HEK293 (cell line): ENCODE measurements around the gene EPHA6.

Experiments used
- CTCF ChIA-PET: fragments of 350-600 bp; formaldehyde crosslinking; extraction: SDS; loops from one replicate; lab custom pipeline; 2021; ENCODE audit warnings: antibody characterized with exemption; lab: Yijun Ruan, JAX
- POLR2A ChIA-PET: fragments of 300-600 bp; formaldehyde crosslinking; extraction: SDS; loops from one replicate; lab custom pipeline; 2020; ENCODE audit warnings: antibody characterized with exemption, inconsistent platforms; lab: Yijun Ruan, JAX
- H3K27ac ChIP-seq: fragments of 200-500 bp; sonication (Bioruptor generic); 2 replicates; pipeline ENCODE4 v1.5.1; 2014; ENCODE audit warnings: low read depth, low read length, control low read depth, inconsistent platforms; ENCODE audit errors: extremely low read depth
- H3K36me3 ChIP-seq, 2 experiments: fragments of 200-500 bp in 1 of 2; sonication (Bioruptor generic) in 1 of 2; 1 replicate in 1 of 2; 2 replicates in 1 of 2; pipeline ENCODE4 v1.5.1; 2014 to 2017; ENCODE audit warnings: inconsistent platforms in 2 of 2, low read length in 2 of 2; ENCODE audit not compliant: control insufficient read depth in 2 of 2, insufficient read depth in 1 of 2
- H3K4me1 ChIP-seq: fragments of 200-500 bp; sonication (Bioruptor generic); 2 replicates; pipeline ENCODE4 v1.5.1; 2014; ENCODE audit warnings: mild to moderate bottlenecking, low read length, inconsistent platforms; ENCODE audit not compliant: control insufficient read depth, insufficient read depth
- H3K4me3 ChIP-seq: 2 replicates; pipeline ENCODE4 v1.5.1; 2011; ENCODE audit warnings: low read depth, mild to moderate bottlenecking, control low read depth, low read length, moderate library complexity
- H3K9me3 ChIP-seq: fragments of 200-500 bp; sonication (Bioruptor generic); 2 replicates; pipeline ENCODE4 v1.5.1; 2014; ENCODE audit warnings: low read depth, low read length, inconsistent platforms; ENCODE audit not compliant: control insufficient read depth, insufficient read depth
- CTCF ChIP-seq: fragments of 450-650 bp; formaldehyde crosslinking; IDR thresholded peaks from 2 replicates; pipeline ENCODE4 v1.5.1; 2016; ENCODE audit warnings: missing biosample characterization, missing genetic modification characterization
- GLI2 ChIP-seq: fragments of 450-650 bp; formaldehyde crosslinking; IDR thresholded peaks from 2 replicates; pipeline ENCODE4; 2017; ENCODE audit warnings: missing biosample characterization, missing genetic modification characterization, low read depth, borderline replicate concordance
- GLI4 ChIP-seq: fragments of 450-650 bp; formaldehyde crosslinking; IDR thresholded peaks from 2 replicates; pipeline ENCODE4 v1.5.1; 2016; ENCODE audit warnings: missing biosample characterization, missing genetic modification characterization
- GLIS2 ChIP-seq: fragments of 450-650 bp; formaldehyde crosslinking; IDR thresholded peaks from 2 replicates; pipeline ENCODE4 v1.5.1; 2016; ENCODE audit warnings: missing biosample characterization, missing genetic modification characterization
- KLF8 ChIP-seq: fragments of 450-650 bp; formaldehyde crosslinking; IDR thresholded peaks from 2 replicates; pipeline ENCODE4 v1.5.1; 2016; ENCODE audit warnings: missing biosample characterization, missing genetic modification characterization
- MZF1 ChIP-seq: fragments of 450-650 bp; formaldehyde crosslinking; IDR thresholded peaks from 2 replicates; pipeline ENCODE4 v1.5.1; 2017; ENCODE audit warnings: missing biosample characterization, missing genetic modification characterization, borderline replicate concordance
- SCRT1 ChIP-seq: fragments of 450-650 bp; formaldehyde crosslinking; IDR thresholded peaks from 2 replicates; pipeline ENCODE4 v1.5.1; 2016; ENCODE audit warnings: missing biosample characterization, missing genetic modification characterization, borderline replicate concordance
- WT1 ChIP-seq: fragments of 450-650 bp; formaldehyde crosslinking; IDR thresholded peaks from 2 replicates; pipeline ENCODE4 v1.5.1; 2016; ENCODE audit warnings: missing biosample characterization, missing genetic modification characterization
- ZBTB21 ChIP-seq: fragments of 450-650 bp; formaldehyde crosslinking; IDR thresholded peaks from 2 replicates; pipeline ENCODE4 v1.5.1; 2017; ENCODE audit warnings: missing biosample characterization, missing genetic modification characterization
- ZBTB44 ChIP-seq: fragments of 450-650 bp; IDR thresholded peaks from 2 replicates; pipeline ENCODE4 v1.5.1; 2018; ENCODE audit warnings: missing biosample characterization, mild to moderate bottlenecking, missing genetic modification characterization
- ZBTB7A ChIP-seq: fragments of 450-650 bp; formaldehyde crosslinking; IDR thresholded peaks from 2 replicates; pipeline ENCODE4 v1.5.1; 2016; ENCODE audit warnings: low read depth, missing biosample characterization, missing genetic modification characterization
- ZEB2 ChIP-seq: fragments of 450-650 bp; formaldehyde crosslinking; IDR thresholded peaks from 2 replicates; pipeline ENCODE4 v1.5.1; 2016; ENCODE audit warnings: missing biosample characterization, missing genetic modification characterization
- ZFHX2 ChIP-seq: fragments of 450-650 bp; formaldehyde crosslinking; conservative IDR thresholded peaks from 2 replicates; pipeline ENCODE4 v1.5.1; 2016; ENCODE audit warnings: missing biosample characterization, missing genetic modification characterization
- ZNF184 ChIP-seq: fragments of 450-650 bp; IDR thresholded peaks from 2 replicates; pipeline ENCODE4 v1.5.1; 2018; ENCODE audit warnings: missing biosample characterization, mild to moderate bottlenecking, missing genetic modification characterization
- ZNF23 ChIP-seq: fragments of 450-650 bp; formaldehyde crosslinking; IDR thresholded peaks from 2 replicates; pipeline ENCODE4 v1.5.1; 2016; ENCODE audit warnings: missing biosample characterization, missing genetic modification characterization, borderline replicate concordance
- ZNF404 ChIP-seq: fragments of 450-650 bp; formaldehyde crosslinking; IDR thresholded peaks from 2 replicates; pipeline ENCODE4 v1.5.1; 2017; ENCODE audit warnings: missing biosample characterization, missing genetic modification characterization
- ZNF426 ChIP-seq: fragments of 450-650 bp; formaldehyde crosslinking; IDR thresholded peaks from 2 replicates; pipeline ENCODE4 v1.5.1; 2017; ENCODE audit warnings: missing biosample characterization, missing genetic modification characterization, mild to moderate bottlenecking, inconsistent platforms, moderate library complexity
- ZNF473 ChIP-seq: fragments of 450-650 bp; formaldehyde crosslinking; IDR thresholded peaks from 2 replicates; pipeline ENCODE4 v1.5.1; 2017; ENCODE audit warnings: missing biosample characterization, missing genetic modification characterization
- ZNF48 ChIP-seq: fragments of 450-650 bp; formaldehyde crosslinking; IDR thresholded peaks from 2 replicates; pipeline ENCODE4 v1.5.1; 2016; ENCODE audit warnings: missing biosample characterization, missing genetic modification characterization
- ZNF521 ChIP-seq: fragments of 450-650 bp; formaldehyde crosslinking; IDR thresholded peaks from 2 replicates; pipeline ENCODE4 v1.5.1; 2017; ENCODE audit warnings: missing biosample characterization, mild to moderate bottlenecking, missing genetic modification characterization
- ZNF571 ChIP-seq: fragments of 450-650 bp; formaldehyde crosslinking; IDR thresholded peaks from 2 replicates; pipeline ENCODE4 v1.5.0; 2017; ENCODE audit warnings: missing biosample characterization, missing genetic modification characterization
- TF ChIP-seq, protein P1 (sequence below): IDR thresholded peaks from 2 replicates; pipeline ENCODE4 v1.6.1; 2011; ENCODE audit warnings: mild to moderate bottlenecking, low read depth, low read length, borderline replicate concordance

EPHA6 gene

DNA sequence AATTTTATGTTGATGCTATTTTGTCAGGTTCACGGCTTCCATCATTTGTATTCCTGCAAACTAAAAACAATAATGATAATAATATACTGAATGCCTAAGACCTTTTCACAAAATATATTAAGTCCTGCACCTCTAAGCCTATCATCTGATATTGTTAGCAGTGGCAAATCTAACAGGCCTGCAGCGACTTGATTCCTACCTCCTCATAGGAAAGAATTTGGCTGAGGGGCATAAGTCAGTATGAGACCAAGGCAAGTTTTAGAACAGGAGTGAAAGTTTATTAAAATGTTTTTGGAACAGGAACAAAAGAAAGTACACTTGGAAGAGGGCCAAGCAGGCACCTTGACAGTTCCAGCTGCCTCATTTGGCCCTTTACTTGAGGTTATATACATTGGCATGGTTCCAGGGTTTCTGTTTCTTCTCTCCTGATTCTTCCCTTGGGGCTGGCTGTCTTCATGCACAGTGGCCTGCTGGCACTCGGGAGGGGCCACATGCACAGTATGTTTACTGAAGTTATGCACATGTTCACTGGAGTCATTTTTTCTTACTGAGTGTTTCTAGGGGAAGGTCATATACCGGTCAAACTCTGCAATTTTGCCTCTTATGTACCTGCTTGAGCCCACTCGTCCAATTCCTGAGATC, 418.1 kb downstream of the EPHA6 start:
- ChIA-PET CTCF (no interaction called here), POLR2A (no interaction called here)
- Histone ChIP-seq H3K4me3 (no peak overlapping the region), H3K9me3 (no peaks in the 10 kb centered on the region), H3K36me3 (no peaks in the 10 kb centered on the region), H3K4me1 (peaks cover 8% of the 10 kb centered on the region), H3K27ac (no peak overlapping the region)
- TF ChIP-seq ZNF48 (tag by site-specific recombination) (no peak), GLI4 (tag by site-specific recombination) (no peak), ZBTB7A (tag by site-specific recombination) (no peak), WT1 (peak; percentile 18; the same call in 1 of the 2 replicates), KLF8 (0 out of 2 replicates have a peak, but pooled peaks have one; percentile 21), ZBTB44 (tag by site-specific recombination) (no peak), CTCF (tag by site-specific recombination) (no peak), ZNF23 (tag by site-specific recombination) (no peak), GLIS2 (0 out of 2 replicates have a peak, but pooled peaks have one; percentile 35)
- TF ChIP-seq, protein P1, sequence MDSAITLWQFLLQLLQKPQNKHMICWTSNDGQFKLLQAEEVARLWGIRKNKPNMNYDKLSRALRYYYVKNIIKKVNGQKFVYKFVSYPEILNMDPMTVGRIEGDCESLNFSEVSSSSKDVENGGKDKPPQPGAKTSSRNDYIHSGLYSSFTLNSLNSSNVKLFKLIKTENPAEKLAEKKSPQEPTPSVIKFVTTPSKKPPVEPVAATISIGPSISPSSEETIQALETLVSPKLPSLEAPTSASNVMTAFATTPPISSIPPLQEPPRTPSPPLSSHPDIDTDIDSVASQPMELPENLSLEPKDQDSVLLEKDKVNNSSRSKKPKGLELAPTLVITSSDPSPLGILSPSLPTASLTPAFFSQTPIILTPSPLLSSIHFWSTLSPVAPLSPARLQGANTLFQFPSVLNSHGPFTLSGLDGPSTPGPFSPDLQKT = no peak

GRCh38 chr3:97235179-97235578, 420.8 kb downstream of the EPHA6 start:
- Histone ChIP-seq H3K4me3 (no peak overlapping the region), H3K36me3 (no peaks in the 10 kb centered on the region), H3K27ac (no peak overlapping the region), H3K4me1 (peaks cover 8% of the 10 kb centered on the region), H3K9me3 (no peaks in the 10 kb centered on the region)
- POLR2A ChIA-PET = no interaction called here
- no peak for TF ChIP-seq WT1
- no peak for TF ChIP-seq ZFHX2 (tag by site-specific recombination)
- no peak for TF ChIP-seq MZF1 (tag by site-specific recombination)
- TF ChIP-seq ZNF184 (tag by site-specific recombination) = no peak
- no peak for TF ChIP-seq ZNF473
- no peak for TF ChIP-seq ZNF426
- TF ChIP-seq GLIS2 = no peak
- TF ChIP-seq ZNF521 (tag by site-specific recombination) = no peak
- TF ChIP-seq ZBTB21 (tag by site-specific recombination) = no peak
- TF ChIP-seq GLI2 (tag by site-specific recombination) = no peak
- no peak for TF ChIP-seq ZNF404
- no peak for TF ChIP-seq ZNF571
- TF ChIP-seq ZEB2 (tag by site-specific recombination) = no peak
- no peak for TF ChIP-seq SCRT1 (tag by site-specific recombination)
- CTCF ChIA-PET = no interaction called here
